HG03064 (cell line): Measurements from ENCODE around the gene AMMECR1L.
"Not testable (repeated sequence)": the region's sequence is repeated elsewhere in the genome, so short reads cannot be mapped to it uniquely, and the experiment has no call there.

ENCODE experiments used
- ATAC-seq: cut with Tn5 transposase; IDR thresholded peaks from one replicate; pipeline ENCODE4 v1.9.1; 2021; ENCODE audit warnings: low read depth; ENCODE audit not compliant: unreplicated experiment

Gene AMMECR1L

GRCh38 chr2:127844973-127845372, 40.8 kb downstream of the AMMECR1L start:
- ATAC-seq = no peak

GRCh38 chr2:127843677-127844076, 42.1 kb downstream of the AMMECR1L start:
- no peak for ATAC-seq

DNA sequence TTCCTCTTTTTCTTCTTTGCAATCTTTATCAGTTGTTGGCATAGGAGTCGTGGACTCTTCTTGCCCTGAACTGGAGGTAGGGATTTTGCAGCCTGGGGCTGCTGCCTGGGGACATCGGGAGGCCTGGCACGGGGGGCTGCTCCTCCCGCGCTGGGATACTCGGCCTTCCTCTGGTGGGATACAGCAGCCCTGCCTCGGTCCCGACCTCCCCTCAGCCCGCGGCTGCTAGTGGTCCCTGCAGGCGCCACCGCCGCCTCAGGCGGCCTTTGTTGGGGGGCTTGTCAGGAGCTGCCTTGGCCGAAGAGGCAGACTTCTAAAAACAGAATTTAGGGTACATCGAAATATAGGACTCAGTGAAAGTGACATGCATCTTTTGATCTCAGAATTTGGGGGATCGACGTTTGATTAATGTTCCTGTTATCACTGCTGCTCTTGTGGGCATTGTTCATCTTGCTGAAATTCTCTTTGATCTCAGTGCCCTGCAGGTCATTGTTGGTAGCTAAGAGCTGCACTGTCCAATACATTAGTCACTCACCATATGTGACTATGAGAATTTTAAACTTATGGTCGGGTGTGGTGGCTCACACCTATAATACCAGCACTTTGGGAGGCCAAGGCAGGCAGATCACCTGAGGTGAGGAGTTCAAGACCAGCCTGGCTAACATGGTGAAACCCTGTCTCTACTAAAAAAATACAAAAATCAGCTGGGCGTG, 44.1 kb downstream of the AMMECR1L start:
- no peak for ATAC-seq

DNA sequence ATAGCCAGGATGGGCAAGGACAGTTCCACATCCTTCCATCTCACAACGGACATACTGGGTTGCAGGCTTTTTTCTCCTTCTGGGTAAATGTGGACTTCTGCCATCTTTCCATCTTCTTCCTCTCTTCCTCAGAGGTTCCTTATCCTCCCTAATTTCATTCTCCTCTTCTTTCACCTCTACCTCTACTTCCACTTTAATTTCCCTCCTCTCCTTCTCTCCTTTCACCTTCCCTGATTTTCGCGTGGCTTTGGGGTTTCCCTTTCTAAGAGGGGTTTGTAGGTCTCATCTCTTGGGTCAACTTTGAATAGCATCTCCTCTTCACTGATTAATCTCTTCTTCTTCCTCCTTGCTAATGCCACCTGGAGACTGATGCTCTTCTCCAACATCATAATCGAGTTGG, 44.9 kb downstream of the AMMECR1L start:
- ATAC-seq = no peak

GRCh38 chr2:127834951-127835350, 50.8 kb downstream of the AMMECR1L start:
- no peak for ATAC-seq

- peak; percentile 98 for ATAC-seq
Measured at GRCh38 chr2:127829845-127830246, 55.9 kb downstream of the AMMECR1L start.

DNA sequence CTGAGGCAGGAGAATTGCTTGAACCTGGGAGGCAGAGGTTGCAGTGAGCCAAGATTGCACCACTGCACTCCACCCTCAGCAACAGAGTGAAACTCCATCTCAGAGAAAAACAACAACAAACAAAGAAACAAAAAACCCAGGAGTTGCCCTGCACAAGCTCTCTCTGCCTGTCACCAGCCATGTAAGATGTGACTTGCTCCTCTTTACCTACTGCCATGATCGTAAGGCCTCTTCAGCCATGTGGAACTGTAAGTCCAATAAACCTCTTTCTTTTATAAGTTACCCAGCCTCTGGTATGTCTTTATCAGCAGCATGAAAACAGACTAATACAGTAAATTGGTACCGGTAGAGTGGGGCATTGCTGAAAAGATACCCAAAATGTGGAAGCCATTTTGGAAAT, 59.0 kb downstream of the AMMECR1L start:
- not testable (repeated sequence) for ATAC-seq

DNA sequence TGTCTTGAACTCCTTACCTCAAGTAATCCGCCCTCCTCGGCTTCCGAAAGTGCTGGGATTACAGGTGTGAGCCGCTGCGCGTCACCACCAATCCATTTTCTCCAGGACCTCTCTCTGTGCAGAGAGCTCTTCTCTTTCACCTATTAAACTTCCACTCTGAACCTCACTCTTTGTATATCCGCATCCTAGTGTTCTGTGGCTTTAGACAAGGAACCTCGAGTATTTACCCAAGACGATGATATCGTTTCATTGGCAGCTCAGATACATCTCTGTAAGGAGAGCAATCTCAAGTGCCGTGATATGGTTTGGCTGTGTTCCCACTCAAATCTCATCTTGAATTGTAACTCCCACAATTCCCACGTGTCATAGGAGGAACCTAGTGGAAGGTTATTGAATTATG, 59.7 kb downstream of the AMMECR1L start:
- ATAC-seq = no peak

- ATAC-seq = no peak
Measured at GRCh38 chr2:127820080-127820668, 65.6 kb downstream of the AMMECR1L start.

GRCh38 chr2:127818794-127819425, 66.8 kb downstream of the AMMECR1L start:
- no peak for ATAC-seq

DNA sequence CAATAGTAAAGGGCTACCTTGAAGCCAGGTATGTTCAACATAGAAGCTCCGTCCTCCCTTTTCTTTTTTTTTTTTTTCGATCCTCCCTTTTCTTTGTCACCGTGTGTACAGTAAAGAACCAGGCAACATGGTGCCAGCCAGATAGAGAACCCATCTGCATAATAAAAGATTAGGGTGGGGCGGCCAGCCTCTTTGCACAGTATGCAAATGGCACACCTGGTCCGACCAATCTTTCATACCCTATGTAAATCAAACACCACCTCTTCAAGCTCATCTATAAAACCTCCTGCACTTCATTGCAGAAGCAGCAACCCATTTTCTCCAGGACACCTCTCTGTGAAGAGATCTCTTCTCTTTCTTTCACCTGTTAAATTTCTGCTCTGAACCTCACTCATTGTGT, 67.5 kb downstream of the AMMECR1L start:
- ATAC-seq = no peak

- no peak for ATAC-seq
Measured at GRCh38 chr2:127814677-127815076, 71.1 kb downstream of the AMMECR1L start.

GRCh38 chr2:127812441-127812840, 73.3 kb downstream of the AMMECR1L start:
- ATAC-seq = not testable (repeated sequence)
